EH (cell line): ENCODE measurements around the gene KCTD21.
"Not testable (repeated sequence)": the region's sequence is repeated elsewhere in the genome, so short reads cannot be mapped to it uniquely, and the experiment has no call there.

Source experiments
- DNase-seq: peaks from one replicate; pipeline ENCODE4 v3.0.0-alpha.2; 2015; ENCODE audit warnings: low read depth

Gene KCTD21

DNA sequence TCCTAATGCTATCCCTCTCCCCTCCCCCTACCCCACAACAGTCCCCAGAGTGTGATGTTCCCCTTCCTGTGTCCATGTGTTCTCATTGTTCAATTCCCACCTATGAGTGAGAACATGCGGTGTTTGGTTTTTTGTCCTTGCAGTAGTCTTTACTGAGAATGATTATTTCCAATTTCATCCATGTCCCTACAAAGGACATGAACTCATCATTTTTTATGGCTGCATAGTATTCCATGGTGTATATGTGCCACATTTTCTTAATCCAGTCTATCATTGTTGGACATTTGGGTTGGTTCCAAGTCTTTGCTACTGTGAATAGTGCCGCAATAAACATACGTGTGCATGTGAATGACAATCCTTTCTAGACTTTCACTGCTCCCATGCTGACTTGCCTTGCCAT, 12.6 kb downstream of the KCTD21 start:
- DNase-seq, result not testable (repeated sequence)

GRCh38 chr11:78171951-78172350, 16.5 kb downstream of the KCTD21 start:
- DNase-seq, result no peak

GRCh38 chr11:78170874-78171549, 17.4 kb downstream of the KCTD21 start:
- no peak for DNase-seq

DNA sequence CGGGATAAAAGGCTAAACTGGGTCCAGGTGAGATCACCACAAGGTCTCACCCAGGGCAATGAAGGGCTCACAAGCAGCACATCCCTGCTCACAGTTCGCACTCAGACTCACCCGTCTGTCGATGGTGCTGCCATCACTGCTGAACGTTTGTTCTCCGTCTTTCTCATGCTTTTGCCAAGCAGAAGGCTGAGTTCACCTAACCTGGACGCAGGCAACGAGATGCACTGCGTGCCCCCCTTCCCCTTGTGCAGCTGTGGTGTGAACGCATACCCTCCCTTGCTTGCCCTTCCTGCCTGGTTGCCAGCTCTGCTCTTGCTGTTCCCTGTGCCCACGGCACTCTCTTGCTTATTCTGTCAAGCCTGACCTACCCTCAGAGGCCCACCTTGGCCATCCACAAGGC, 18.0 kb downstream of the KCTD21 start:
- no peak for DNase-seq

DNA sequence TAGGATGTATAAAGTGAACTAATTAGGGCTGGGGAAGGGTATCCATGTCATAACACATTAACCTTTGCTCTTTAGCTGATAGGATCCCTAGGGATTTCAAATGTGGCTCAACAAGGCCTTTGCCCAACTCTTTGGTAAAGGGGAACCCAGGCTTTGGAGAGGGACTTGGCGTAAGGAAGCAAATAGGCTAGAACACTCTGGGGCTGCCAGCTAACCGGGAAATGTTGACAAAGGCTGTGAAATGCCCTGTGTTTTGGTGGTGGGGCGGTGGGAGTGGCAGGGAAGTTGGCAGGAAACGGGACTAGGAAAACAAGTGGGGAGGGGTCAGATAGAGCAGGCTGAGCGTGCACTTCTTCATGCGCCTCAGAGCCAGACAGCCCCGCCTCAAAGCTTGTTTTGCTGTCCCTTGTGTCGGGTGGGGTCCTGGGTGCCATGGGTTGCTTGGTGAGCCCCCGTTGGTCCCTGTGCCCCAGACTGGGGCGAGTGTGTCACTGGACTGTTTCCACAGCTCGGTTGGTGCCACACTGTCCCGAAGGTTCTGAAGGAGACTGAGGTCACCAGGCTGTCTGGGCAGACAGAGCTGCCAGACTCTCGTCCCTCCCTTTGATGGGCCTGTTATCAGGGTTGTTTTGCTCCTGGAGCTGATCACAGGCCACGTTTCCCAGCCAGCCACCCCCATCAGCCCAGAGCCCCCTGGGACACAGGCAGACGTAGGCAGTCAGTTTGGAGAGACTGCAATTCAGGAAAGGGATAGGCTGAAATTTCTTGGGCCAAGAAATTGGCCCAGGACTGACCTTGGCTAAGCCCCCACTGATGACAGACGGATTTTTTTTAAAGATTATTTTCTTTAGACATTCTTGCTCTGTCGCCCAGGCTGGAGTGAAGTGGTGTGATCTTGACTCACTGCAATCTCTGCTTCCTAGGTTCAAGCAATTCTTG, 19.6 kb downstream of the KCTD21 start:
- DNase-seq, result peak; percentile 87

DNA sequence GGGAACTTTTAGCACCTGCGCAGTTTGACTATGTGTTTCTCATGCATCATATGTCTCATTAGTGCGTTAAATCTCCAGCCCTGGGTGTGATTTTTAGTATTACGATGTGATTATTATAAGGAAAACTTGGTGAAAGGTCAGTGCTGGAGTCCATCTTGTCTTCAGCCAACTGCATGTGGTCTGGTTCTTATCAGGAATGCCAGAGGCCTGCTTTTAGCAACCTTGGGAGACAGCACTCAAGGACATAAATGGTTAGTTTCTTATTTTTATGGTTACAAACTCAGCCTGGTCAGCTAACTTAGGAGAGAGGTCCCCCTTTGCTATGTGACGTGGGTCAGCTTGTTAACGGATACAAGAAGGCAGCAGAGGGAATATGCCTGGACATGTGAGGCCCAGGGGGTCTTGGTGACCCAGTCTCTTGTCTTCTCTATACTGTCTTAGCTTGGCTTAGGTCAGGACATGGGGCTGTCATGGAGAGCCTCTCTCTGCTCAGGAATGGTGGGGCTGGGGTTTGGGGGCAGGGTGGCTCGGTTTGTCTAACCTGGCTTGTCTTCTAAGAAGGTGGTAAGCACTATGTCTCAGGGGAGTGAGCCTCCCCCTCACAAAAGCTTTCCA, 21.5 kb downstream of the KCTD21 start:
- DNase-seq, result no peak

DNA sequence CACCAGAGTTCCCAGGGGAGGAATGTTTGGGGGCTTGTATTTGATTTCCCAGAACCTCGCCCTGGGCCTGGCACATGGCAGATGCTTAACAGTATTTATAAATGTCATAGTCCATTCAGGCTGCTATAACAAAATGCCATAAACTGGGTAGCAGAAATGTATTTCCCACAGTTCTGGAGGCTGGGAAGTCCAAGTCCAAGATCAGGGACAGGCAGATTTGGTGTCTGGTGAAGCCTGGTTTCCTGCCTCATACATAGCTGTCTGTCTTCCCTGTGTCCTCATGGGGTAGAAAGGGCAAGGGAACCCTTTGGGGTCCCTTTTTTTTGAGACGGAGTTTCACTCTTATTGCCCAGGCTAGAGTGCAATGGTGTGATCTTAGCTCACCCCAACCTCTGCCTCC, 24.0 kb downstream of the KCTD21 start:
- no peak for DNase-seq

GRCh38 chr11:78163828-78164227, 24.6 kb downstream of the KCTD21 start:
- no peak for DNase-seq

DNA sequence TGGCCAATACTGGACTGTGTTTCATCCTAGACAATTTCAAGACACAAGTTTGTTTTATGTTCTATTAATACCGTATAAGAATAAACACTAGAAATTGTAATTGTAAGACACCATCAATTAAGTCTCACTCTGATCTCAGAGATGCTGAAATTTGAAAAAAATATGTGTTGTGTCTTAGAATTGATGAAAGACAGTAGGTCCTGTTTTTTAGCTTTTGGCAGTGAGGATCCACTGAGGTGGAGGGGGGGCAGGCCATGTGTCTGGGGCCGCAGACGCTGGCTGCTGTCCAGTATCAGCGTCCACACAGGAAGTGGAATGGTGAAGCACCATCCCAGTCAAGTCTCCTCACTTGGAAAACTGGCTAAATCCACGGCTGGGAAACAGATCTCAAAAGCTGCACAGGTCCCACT, 26.5 kb downstream of the KCTD21 start:
- peak; percentile 48 for DNase-seq

GRCh38 chr11:78161346-78161745, 27.1 kb downstream of the KCTD21 start:
- DNase-seq, result no peak

DNA sequence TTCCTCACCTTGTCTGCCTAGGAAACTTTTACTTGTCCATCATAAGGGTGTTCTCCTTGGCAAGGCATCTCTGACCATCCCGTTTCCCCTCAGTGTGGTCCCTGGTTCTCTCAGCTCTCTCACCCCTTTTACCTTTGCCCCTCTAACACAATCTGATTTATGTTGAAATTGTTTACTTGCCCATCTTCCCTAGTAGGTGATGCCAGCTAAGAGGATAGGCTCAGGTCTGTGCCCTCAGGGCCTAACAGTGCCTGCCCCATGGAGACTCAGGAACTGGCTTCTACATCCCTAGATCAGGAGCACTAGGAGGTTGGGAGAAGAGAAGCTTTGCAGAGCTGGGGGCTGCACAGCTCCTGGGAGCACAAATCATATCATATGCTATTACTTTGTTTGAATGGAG, 27.9 kb downstream of the KCTD21 start:
- DNase-seq, result no peak

DNA sequence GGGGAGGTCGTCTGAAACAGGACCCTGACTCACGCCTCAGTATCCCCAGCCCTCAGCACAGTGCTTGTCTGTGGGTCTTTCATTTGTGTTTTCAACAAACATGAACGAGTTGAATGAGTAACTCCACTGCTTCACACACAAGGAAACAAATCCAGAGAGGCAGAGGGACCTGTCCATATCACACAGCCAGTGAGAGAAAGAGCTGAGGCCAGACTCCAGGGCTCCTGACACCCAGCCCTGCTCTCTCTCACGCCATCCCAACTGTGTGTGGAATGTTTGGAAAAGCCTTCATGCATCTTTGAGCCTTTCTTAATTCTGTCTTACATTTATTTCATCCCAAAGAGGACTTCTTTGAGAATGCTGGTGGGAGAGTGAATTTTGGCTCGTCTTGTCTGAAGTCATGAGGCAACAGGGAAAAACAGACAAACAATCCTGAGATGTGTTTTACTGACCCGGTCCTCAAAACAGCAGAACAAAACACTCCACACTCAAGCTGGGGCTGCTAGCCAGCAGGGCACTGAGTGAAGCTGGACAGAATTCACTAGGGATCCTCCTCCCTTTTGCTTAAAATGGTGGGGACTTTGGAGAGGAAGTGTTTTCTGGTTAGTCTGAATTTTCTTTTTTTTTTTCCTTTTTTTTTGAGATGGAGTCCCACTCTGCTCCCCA, 29.3 kb downstream of the KCTD21 start:
- peak; percentile 25 for DNase-seq

DNA sequence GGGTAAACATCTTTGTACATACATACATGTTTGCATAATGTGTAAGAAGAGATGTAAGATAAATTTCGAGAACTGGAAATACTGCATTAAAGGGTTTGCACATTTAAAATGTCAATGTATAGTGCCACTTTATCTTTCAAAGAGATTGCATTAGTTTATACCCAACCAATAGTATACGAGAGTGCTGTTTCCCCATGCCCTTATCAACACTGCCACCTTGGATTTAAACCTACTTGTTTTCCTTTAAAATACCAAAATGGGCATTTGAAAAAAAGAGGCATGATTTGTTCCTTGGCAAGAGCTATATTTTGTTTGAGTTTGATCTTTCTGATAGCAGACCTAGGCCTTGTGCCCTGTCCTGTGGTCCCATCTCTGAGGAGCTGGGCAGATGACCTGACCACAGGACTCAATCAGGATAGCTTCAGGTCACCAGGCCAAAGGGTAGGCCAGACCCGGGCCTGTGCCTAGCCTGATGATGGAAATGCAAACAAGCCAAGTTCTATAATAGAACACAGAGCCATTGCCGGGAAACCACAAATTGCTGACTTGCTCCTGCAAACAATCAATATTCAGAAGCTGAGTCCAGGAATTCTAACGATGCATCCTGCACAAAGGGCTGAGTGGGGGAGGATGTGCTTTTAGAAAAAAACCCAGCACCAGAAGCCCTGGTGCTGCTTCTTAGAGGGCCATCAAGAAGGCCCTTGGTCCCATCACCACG, 32.1 kb downstream of the KCTD21 start:
- DNase-seq, result no peak

DNA sequence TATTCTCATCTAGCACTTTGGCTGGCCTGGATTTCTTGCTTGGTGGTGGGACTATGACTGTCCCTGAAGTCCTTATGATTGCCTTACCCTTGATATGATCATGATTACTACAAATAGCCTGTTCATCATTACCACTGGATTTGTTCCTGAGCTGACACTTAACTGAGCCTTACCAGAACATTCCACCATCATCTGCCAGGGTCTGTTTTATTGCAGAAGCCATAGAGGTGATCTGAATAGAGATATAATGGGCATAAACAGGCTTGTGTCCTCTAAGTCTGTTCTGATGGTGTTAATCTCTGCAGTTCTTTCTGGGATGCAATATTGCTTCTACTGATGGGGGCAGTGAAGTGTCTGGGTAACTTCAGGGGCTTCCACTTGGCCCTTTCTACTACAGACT, 36.6 kb downstream of the KCTD21 start:
- no peak for DNase-seq

GRCh38 chr11:78150754-78151153, 37.7 kb downstream of the KCTD21 start:
- DNase-seq, result no peak

- DNase-seq, result no peak
Observed at GRCh38 chr11:78150346-78150745, 38.1 kb downstream of the KCTD21 start.

DNA sequence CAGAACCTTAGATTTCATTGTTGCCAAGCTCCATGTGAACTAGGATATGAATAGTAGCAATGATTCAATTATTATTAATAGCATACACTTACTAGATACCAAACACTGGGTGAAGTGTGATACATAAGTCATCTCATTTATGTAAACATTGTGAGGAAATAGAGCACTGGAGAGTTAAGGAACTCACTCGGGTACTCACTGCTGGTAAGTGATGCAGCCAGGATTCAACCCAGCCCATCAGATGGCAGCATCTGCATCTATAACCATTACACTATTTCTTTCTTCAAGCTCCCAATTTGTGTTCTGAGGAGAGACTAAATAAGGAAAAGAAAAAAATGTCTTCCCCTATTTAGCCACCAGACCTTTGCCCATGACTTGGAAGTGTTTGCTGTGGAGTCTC, 38.8 kb downstream of the KCTD21 start:
- peak; percentile 75 for DNase-seq

GRCh38 chr11:78147807-78148206, 40.6 kb downstream of the KCTD21 start:
- no peak for DNase-seq

- no peak for DNase-seq
Observed at GRCh38 chr11:78145511-78146025, 42.9 kb downstream of the KCTD21 start.

DNA sequence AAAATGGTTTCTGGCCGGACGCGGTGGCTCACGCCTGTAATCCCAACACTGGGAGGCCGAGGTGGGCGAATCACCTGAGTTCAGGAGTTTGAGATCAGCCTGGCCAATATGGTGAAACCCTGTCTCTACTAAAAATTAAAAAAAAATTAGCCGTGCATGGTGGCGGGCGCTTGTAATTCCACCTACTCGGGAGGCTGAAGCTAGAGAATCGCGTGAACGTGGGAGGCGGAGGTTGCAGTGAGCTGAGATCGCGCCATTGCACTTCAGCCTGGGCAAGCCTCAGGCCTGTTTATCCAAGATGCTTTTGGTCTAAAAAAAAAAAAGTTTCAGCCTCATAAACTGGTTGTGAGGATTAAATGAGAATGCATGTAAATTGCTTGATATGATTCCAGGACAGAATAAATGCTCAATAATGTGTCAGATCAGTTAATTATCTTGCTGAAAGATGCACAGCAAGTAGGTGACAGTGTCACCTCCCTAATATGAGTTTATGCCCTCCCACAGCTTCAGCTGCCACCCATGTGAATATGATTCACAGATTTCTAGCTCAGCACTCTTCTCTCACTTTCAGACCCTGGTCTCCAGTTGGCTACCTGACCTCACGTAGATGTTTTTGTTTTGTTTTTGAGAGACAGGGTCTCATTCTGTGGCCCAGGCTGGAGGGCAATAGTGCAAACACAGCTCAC, 47.9 kb downstream of the KCTD21 start:
- no peak for DNase-seq
